ENCODE measurements around the gene FCSK. TPM values are rescaled to one million over a fixed set of nuclear protein-coding genes. Genes with fewer than 3 reads are reported as not detected.
"Not testable (repeated sequence)": the region's sequence is repeated elsewhere in the genome, so short reads cannot be mapped to it uniquely, and the experiment has no call there.

FCSK gene
- total RNA-seq, 4 donors from 2014 or later: 20.3 to 40.2 (median 24.5) TPM

- no peak overlapping the region for H3K27ac ChIP-seq
- no peaks in the 10 kb centered on the region for H3K9me3 ChIP-seq
- DNase-seq: no peak
- no peak overlapping the region for H3K4me3 ChIP-seq (replicated peaks in 1 of 3)
- TF ChIP-seq CTCF (IDR thresholded peaks at IDR 0.05): no peak
- TF ChIP-seq POLR2A (IDR thresholded peaks at IDR 0.05): no peak
- H3K27me3 ChIP-seq: no peaks in the 10 kb centered on the region
- H3K36me3 ChIP-seq: no peaks in the 10 kb centered on the region
- H3K4me1 ChIP-seq: peaks cover 16 to 21% of the 10 kb centered on the region in 2 donors
- WGBS, 2 donors: 90 to 94% methylated on average over 8 of the region's 8 CpGs
- intact Hi-C loops (cut with DNase I): no loop called here
These were observed 12.9 kb upstream of the FCSK start for GRCh38 chr16:70441406-70441990.

- TF ChIP-seq POLR2A (IDR thresholded peaks at IDR 0.05) (no peak), CTCF (IDR thresholded peaks at IDR 0.05) (no peak)
- H3K27ac ChIP-seq: no peak overlapping the region
- WGBS, 2 donors: 75 to 89% methylated on average over 7 of the region's 7 CpGs
- no peaks in the 10 kb centered on the region for H3K36me3 ChIP-seq
- H3K4me3 ChIP-seq (replicated peaks in 1 of 3): no peak overlapping the region
- no peaks in the 10 kb centered on the region for H3K9me3 ChIP-seq
- DNase-seq: no peak
- intact Hi-C loops (cut with DNase I): no loop called here
- H3K27me3 ChIP-seq: no peaks in the 10 kb centered on the region
- H3K4me1 ChIP-seq: peaks cover 14 to 16% of the 10 kb centered on the region in 2 donors
These were observed 12.1 kb upstream of the FCSK start for GRCh38 chr16:70442344-70442743.

DNA sequence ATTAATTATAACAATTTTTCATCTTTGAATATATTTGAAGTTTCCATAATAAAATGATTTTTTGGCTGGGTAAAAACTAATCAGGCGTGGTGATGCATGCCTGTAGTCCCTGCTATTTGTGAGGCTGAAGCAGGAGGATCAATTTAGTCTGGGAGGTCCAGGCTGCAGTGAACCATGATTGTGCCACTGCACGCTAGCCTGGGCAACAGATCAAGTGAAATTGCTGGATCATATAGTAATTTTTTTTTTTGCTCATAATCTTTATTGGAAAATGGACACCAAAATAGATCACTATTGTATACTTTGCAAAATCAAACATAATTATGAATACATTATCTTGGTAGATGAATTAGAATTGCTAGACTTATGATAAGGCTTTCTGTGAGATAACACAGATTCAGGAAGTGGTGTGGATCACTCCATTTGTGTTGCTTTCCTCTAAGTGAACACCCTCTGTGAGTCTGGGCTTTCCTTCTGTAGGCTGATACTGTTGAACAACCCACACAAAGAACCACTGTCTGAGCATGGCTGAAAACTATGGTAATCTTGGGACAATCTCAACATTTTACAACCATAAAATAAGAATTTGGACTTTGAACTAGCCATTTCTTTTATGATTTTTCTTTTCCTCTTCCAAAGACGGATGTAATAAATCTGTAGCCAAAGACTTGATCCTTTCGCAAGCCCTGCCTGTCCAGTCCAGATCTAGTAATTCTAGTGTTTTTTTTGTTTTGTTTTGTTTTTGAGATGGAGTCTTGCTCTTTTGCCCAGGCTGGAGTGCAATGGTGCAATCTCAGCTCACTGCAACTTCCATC, 9.9 kb upstream of the FCSK start:
- Histone ChIP-seq H3K27me3 (no peaks in the 10 kb centered on the region), H3K27ac (no peak overlapping the region), H3K9me3 (no peaks in the 10 kb centered on the region), H3K4me1 (peaks cover 3% of the 10 kb centered on the region in 2 donors), H3K36me3 (no peaks in the 10 kb centered on the region), H3K4me3 (replicated peaks in 1 of 3) (no peak overlapping the region)
- intact Hi-C loops (cut with DNase I): no loop called here
- WGBS, 2 donors: 86 to 90% methylated on average over 4 of the region's 4 CpGs
- DNase-seq: no peak
- TF ChIP-seq POLR2A (IDR thresholded peaks at IDR 0.05) (no peak), CTCF (IDR thresholded peaks at IDR 0.05) (no peak)

- no peaks in the 10 kb centered on the region for H3K4me1 ChIP-seq
- TF ChIP-seq POLR2A (IDR thresholded peaks at IDR 0.05) (no peak), CTCF (IDR thresholded peaks at IDR 0.05) (no peak)
- H3K9me3 ChIP-seq: no peaks in the 10 kb centered on the region
- no peak overlapping the region for H3K27ac ChIP-seq
- 87 to 90% methylated on average over 6 of the region's 6 CpGs for whole genome bisulfite sequencing, 2 donors
- no peak for DNase-seq
- H3K36me3 ChIP-seq: no peaks in the 10 kb centered on the region
- H3K4me3 ChIP-seq (replicated peaks in 1 of 3): no peak overlapping the region
- intact Hi-C loops (cut with DNase I): no loop called here
- no peaks in the 10 kb centered on the region for H3K27me3 ChIP-seq
These were observed 6.3 kb upstream of the FCSK start for GRCh38 chr16:70448075-70448474.

DNA sequence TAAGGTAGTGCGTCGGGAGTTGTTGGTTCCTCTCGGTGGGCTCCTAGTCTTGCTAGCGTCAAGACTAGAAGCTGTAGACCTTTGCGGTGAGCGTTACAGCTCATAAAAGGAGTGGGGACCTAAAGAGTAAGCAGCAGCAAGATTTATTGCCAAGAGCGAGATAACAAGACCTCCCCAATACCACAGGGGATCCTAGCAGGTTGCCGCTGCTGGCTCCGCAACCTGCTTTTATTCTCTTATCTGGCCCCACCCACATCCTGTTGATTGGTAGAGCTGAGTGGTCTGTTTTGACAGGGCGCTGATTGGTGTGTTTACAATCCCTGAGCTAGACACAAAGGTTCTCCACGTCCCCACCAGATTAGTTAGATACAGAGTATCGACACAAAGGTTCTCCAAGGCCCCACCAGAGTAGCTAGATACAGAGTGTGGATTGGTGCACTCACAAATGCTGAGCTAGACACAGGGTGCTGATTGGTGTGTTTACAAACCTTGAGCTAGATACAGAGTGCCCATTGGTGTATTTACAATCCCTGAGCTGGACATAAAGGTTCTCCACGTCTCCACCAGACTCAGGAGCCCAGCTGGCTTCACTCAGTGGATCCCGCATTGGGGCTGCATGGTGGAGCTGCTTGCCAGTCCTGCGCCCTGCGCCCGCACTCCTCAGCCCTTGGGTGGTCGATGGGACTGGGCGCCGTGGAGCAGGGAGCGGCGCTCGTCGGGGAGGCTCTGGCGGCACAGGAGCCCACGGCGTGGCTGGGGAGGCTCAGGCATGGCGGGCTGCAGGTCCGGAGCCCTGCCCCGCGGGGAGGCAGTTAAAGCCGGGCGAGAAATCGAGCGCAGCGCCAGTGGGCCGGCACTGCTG, 4.0 kb upstream of the FCSK start:
- H3K27ac ChIP-seq; H3K4me3 ChIP-seq (replicated peaks in 1 of 3); H3K4me1 ChIP-seq; H3K36me3 ChIP-seq; DNase-seq; H3K9me3 ChIP-seq; H3K27me3 ChIP-seq: not testable (repeated sequence)
- WGBS, 2 donors: 87 to 88% methylated on average over 14 to 19 of the region's 37 CpGs
- intact Hi-C loops (cut with DNase I): loop anchor here (5.0 kb wide), 1 partner anchor 68 kb away; no protein-coding TSS in a partner anchor

- WGBS, 2 donors: 32 to 51% methylated on average over 10 to 24 of the region's 25 CpGs
These were observed 3.4 kb upstream of the FCSK start for GRCh38 chr16:70451004-70451340.

More at GRCh38 chr16:70451004-70451340, 3.4 kb upstream of the FCSK start:
- not testable (repeated sequence) for H3K36me3 ChIP-seq; H3K4me1 ChIP-seq; H3K27me3 ChIP-seq; DNase-seq; H3K4me3 ChIP-seq (replicated peaks in 1 of 3); H3K27ac ChIP-seq; H3K9me3 ChIP-seq
- intact Hi-C loops (cut with DNase I): loop anchor here (5.0 kb wide), 1 partner anchor 69 kb away; no protein-coding TSS in a partner anchor
